Measurements from ENCODE around the gene PRPF8.

DNA sequence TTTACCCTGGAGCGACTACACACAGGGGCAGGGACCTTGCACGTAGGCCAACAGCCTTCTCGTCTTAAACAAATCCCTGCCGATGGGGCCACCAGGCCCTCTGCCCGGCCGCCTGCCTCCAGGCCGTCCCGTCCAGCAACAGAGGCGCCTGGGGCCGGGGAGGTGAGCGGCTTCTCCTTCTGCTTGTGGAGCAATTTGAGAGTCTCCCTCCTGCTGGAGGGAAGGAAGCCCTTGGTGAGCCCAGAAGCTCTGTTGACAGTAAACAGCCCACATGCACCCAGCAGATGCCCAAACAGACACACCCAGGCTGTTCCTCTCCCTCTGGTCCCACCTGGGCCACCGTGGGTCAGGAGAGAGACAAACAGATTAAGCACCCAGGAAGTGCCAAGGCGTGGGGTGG is 64.2 kb downstream of the PRPF8 start:
- TF ChIP-seq, protein P1, sequence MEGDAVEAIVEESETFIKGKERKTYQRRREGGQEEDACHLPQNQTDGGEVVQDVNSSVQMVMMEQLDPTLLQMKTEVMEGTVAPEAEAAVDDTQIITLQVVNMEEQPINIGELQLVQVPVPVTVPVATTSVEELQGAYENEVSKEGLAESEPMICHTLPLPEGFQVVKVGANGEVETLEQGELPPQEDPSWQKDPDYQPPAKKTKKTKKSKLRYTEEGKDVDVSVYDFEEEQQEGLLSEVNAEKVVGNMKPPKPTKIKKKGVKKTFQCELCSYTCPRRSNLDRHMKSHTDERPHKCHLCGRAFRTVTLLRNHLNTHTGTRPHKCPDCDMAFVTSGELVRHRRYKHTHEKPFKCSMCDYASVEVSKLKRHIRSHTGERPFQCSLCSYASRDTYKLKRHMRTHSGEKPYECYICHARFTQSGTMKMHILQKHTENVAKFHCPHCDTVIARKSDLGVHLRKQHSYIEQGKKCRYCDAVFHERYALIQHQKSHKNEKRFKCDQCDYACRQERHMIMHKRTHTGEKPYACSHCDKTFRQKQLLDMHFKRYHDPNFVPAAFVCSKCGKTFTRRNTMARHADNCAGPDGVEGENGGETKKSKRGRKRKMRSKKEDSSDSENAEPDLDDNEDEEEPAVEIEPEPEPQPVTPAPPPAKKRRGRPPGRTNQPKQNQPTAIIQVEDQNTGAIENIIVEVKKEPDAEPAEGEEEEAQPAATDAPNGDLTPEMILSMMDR (conservative IDR thresholded peaks at IDR 0.05; ENCODE audit: low read length), result no peak
- no peak for TF ChIP-seq EZH2phosphoT487 (IDR thresholded peaks at IDR 0.05; ENCODE audit: borderline replicate concordance)

Measured in Loucy (cell line).